Stimulated activated CD8-positive, alpha-beta memory T cell treated with anti-CD3 and anti-CD28 coated beads, Interleukin-2, amount 100 ng/mL, for 48 hours (primary cell): ENCODE measurements around the gene WRAP73.

Experiments
- DNase-seq, 2 donors: peaks; one replicate each; pipeline ENCODE4 v3.0.0-alpha.2; 2020; ENCODE audit warnings: low read depth in 2 of 2

WRAP73 gene

DNA sequence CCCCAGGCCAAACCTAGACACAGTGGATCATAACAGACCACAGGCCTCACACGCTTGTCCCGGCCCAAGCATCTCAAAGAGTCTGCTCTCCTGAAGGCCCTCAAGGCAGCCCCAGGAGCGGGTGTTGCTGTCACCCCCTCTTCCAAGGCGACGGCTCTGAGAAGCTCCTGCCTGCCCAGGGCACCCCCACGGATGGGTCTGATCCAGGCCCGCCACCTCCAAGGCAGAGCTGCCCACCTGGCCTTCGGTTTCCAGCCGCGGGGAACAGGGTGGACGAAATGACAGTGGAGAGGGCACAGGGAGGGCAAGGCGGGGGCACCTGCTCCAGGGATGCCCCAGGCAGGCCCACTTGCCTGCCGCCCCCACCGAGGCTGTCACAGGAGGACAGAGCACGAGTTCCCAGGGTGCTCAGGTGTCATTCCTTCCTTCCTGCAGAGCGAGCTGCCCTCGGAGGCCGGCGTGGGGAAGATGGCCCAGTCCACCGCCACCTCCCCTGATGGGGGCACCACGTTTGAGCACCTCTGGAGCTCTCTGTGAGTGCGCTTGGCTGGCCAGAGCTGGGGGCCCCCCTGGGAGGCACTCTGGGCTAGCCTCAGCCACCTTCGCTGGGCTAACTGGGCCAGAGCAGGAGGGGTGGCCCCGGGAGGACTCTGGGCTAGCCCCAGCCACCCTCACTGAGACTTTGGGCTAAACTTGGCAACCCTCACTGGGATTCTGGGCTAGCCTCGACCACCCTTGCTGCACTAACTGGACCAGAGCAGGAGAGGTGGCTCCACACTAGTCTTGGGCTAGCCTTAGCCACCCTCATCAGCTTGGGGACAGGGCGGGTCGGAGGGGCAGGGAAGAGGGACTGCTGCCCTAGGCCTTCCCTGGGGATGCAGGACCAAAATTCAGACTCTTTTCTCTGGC, 32.2 kb upstream of the WRAP73 start:
- DNase-seq = no peak

DNA sequence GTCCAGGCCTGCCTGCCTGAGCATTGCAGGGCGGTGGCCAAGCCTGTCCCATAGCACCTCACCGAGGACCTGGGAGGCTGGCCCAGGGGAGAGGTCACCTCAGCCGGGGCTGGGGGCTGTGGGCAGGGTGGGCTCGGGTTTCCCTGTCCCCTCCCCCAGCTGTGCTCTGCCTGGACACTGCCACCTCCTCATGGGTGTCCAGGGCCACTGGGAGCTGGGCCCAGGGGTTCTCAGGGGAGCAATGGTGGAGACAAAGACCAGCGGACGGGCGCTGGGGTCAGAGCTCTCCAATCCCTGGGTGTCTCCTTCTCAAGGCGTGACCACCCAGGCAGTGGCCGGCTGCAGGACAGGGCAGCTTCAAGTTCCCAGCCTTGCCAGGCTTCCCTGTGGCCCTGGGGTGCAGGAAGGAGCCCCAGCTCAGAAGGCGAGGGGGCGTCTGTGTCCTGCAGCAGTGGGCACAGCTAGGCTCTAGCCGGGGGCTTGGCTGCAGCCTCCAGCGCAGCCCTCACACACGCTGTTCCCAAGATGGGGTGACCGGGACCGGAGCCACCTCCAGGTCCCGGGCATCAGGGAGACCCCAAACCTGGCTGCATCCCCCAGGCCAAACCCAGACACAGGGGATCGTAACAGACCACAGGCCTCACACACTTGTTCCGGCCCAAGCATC, 31.5 kb upstream of the WRAP73 start:
- no peak for DNase-seq

GRCh38 chr1:3680488-3681230, 30.8 kb upstream of the WRAP73 start:
- no peak for DNase-seq

DNA sequence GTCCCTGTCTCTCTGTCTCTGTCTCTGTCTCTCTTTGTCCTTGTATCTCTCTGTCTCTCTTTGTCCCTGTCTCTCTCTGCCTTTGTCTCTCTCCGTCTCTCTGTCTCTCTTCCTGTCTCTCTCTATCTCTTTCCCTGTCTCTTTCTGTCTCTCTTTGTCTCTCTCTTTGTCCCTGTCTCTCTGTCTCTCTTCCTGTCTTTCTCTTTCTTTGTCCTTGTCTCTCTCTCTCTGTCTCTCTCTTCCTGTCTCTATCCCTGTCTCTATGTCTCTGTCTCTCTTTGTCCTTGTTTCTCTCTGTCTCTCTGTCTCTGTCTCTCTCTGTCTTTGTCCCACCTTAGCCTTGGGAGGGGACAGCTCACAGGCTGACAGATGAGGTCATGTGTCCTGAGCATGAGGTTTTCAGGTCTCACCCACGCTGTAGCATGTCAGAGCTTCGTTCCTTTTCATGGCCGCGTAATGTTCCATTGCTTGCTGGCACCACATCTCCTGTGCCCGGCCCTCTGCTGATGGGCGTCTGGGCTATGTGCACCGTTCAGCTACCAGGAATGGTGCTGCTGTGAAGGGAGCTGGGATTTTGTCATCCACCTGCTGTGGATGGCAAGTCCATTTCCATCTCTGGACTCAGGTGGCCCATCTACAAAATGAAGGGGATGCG, 30.0 kb upstream of the WRAP73 start:
- no peak for DNase-seq

- no peak for DNase-seq
These were observed 29.2 kb upstream of the WRAP73 start for GRCh38 chr1:3679098-3679555.

DNA sequence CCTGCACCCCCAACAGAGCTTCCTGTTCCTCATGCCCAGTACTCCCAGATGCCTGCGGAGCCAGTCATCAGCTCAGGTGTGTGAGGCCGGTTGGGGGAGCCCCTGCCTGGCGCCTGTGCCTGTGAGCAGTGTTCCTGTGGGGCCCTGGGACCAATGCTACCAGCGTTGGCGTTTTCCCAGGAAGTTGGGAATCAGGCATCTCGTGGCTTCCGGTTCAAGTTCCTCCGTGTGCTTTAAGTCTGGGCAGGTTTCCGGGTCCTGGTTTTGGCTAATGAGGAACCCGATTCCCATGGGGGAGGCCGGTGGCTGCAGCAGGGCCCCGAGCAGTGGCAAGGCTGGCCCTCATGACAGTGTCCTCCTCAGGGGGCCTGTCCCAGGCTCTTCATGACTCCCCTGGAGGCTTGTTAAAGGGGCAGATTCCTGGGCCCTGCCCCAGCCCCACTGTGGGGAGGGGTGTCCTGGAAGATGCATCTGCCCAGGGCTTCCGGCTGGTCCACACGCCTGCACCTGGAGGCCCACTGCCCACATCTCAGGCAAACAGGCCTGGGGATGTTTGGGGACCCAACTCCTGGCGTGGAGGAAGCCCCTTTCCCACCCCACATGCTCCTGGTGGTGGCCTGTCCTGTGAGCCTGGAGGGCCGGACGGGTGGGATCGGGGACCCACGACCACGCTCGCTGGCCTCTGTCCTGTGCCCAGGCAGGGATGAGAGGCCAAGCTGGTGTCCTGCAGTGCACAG, 28.6 kb upstream of the WRAP73 start:
- DNase-seq = no peak

- no peak for DNase-seq
These were observed 27.6 kb upstream of the WRAP73 start for GRCh38 chr1:3677484-3677883.

- DNase-seq = peak in 1 of 2 donors; percentile 29
These were observed 26.9 kb upstream of the WRAP73 start for GRCh38 chr1:3676581-3677470.

DNA sequence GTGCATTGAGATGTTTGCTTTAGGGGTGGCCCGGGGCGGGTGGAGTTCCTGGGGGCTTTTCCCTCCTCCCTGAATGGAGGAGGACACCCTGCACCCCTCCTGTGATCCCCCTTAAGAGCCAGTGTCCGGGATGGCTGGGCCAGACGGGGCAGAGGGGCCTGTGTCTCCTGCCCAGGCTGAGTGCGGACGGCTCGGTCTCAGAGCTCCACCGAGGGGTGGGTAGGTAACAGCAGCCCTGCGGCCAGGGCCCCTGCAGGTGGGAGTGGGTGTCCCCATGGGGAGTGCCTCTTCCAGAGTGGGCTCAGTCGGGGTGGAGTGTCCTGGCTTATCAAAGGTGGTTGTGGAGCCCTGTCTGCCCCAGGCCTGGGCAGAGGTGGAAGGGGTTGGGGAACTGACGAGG, 25.5 kb upstream of the WRAP73 start:
- no peak for DNase-seq

- DNase-seq = no peak
These were observed 24.5 kb upstream of the WRAP73 start for GRCh38 chr1:3674100-3675094.

GRCh38 chr1:3673381-3674099, 23.6 kb upstream of the WRAP73 start:
- no peak for DNase-seq

GRCh38 chr1:3672971-3673361, 23.1 kb upstream of the WRAP73 start:
- no peak for DNase-seq

GRCh38 chr1:3672231-3672970, 22.5 kb upstream of the WRAP73 start:
- no peak for DNase-seq

DNA sequence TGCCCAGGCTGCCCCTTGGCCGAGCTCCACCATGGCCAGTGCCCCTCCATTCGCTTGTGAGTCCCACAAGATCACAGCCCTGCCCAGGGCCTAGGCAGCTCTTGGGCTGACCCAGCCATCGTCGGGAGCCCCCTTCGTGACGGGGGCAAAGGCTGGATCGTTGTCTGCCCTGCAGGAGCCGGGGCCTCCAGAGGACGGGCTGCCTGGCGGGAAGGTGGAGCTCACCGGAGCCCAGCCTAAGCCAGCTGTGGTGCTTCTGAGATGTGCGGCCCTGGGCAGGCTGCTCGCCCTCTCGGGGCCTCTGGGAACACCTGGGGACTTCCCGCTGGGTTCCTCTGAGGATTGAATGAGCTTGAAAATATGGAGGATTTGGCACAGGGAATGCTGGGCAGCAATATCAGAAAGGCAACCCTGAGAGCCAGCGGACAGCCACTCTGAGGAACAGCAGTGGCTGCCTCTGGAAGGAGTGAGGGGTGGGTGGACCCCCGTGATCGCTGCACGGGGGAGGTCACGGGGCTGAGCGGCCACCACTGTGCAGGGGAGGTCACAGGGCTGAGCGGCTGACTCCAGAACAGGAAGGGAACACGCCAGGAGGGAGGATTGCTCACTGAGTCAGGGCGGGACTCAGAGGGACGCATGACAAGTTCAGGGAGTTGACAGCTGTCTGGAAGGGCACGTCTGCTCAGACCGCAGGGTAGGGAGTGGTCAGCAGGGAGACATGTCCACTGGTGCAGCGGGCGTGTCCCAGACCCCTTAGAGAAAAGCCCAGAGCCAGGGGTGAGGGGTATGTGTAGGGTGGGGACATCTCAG, 21.7 kb upstream of the WRAP73 start:
- DNase-seq = no peak

DNA sequence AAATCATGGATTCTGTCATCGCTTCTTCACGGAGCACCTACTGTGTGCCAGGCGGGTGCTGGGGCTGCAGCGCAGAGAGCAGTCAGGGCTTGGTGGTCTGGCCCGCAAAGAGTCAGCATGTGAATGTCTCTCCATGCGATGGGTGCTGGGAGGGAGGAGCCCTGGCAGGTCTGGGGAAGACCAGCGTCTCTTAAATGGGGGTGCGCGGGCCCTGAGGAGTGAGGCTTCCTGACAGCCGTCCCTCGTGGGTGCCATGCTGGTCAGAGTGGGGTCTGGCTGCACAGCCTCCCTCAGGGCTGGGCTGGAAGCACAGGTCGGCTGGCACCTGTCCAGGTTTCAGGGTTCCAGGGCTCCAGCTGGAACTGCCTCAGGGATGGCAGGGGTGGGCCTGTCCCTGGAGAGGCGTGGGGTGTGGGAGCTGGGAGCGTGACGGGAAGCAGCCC, 20.9 kb upstream of the WRAP73 start:
- DNase-seq = no peak

GRCh38 chr1:3669971-3670431, 20.1 kb upstream of the WRAP73 start:
- DNase-seq = no peak
